Kidney epithelial cell (primary cell): Measurements from ENCODE around the gene ZCCHC24. TPM values are rescaled to one million over a fixed set of nuclear protein-coding genes. Genes with fewer than 3 reads are reported as not detected.

ENCODE experiments used
- DNase-seq: peaks from one replicate; pipeline ENCODE4 v3.0.0-alpha.2; 2010; ENCODE audit warnings: low read depth
- H3K27me3 ChIP-seq: 2 replicates; pipeline ENCODE4 v1.6.0; 2011; ENCODE audit warnings: low read length; ENCODE audit not compliant: control insufficient read depth, insufficient read depth
- H3K36me3 ChIP-seq: 2 replicates; pipeline ENCODE4 v1.5.1; 2011; ENCODE audit warnings: low read length; ENCODE audit not compliant: control insufficient read depth, insufficient read depth
- H3K4me3 ChIP-seq: 2 replicates; pipeline ENCODE4 v1.5.1; 2011; ENCODE audit warnings: low read depth, mild to moderate bottlenecking, control low read depth, low read length
- total RNA-seq: library from RNA; depleted of rRNA; stranded (reverse); fragments of >200 nt; gene quantifications from 2 replicates; pipeline ENCODE4 v1.2.3, GENCODE V29; 2015
- TF ChIP-seq, protein P1 (sequence below): IDR thresholded peaks from 2 replicates; pipeline ENCODE4 v1.5.1; 2011; ENCODE audit warnings: mild to moderate bottlenecking, moderate library complexity, low read length, control low read depth, inconsistent platforms; ENCODE audit not compliant: insufficient read depth, poor library complexity, severe bottlenecking

ZCCHC24 gene
- total RNA-seq, 1 donor from 2014 or later = 6.2 TPM

- TF ChIP-seq, protein P1, sequence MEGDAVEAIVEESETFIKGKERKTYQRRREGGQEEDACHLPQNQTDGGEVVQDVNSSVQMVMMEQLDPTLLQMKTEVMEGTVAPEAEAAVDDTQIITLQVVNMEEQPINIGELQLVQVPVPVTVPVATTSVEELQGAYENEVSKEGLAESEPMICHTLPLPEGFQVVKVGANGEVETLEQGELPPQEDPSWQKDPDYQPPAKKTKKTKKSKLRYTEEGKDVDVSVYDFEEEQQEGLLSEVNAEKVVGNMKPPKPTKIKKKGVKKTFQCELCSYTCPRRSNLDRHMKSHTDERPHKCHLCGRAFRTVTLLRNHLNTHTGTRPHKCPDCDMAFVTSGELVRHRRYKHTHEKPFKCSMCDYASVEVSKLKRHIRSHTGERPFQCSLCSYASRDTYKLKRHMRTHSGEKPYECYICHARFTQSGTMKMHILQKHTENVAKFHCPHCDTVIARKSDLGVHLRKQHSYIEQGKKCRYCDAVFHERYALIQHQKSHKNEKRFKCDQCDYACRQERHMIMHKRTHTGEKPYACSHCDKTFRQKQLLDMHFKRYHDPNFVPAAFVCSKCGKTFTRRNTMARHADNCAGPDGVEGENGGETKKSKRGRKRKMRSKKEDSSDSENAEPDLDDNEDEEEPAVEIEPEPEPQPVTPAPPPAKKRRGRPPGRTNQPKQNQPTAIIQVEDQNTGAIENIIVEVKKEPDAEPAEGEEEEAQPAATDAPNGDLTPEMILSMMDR = no peak
- H3K36me3 ChIP-seq = no peaks in the 10 kb centered on the region
- no peak for DNase-seq
- no peak overlapping the region for H3K4me3 ChIP-seq
- H3K27me3 ChIP-seq = peaks cover 2% of the 10 kb centered on the region
These were observed 8.0 kb upstream of the ZCCHC24 start for GRCh38 chr10:79453392-79453791.

DNA sequence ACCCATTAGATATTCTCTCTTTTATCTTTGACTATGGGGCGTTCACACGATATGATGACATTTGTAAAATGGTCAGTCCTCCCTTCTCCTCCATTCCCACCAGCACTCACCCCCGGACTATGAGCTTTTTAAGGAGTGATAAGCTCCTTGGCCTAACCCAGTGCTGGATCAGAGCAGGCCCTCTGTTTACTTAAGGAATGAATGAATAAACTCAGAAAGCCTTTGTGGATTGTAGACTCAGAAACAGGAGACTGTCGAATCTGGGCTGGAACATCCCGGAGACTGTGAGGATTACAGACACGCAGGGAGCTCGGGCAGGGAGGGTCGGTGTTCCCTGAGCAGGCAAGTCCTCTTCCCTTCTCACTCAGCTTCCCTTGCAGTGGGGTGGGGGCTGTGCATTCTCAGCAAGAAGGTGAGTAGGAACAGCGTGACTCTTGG lies 6.8 kb upstream of the ZCCHC24 start:
- H3K36me3 ChIP-seq = no peaks in the 10 kb centered on the region
- peaks cover 2% of the 10 kb centered on the region for H3K27me3 ChIP-seq
- TF ChIP-seq, protein P1 = no peak
- H3K4me3 ChIP-seq = no peak overlapping the region
- DNase-seq = no peak

DNA sequence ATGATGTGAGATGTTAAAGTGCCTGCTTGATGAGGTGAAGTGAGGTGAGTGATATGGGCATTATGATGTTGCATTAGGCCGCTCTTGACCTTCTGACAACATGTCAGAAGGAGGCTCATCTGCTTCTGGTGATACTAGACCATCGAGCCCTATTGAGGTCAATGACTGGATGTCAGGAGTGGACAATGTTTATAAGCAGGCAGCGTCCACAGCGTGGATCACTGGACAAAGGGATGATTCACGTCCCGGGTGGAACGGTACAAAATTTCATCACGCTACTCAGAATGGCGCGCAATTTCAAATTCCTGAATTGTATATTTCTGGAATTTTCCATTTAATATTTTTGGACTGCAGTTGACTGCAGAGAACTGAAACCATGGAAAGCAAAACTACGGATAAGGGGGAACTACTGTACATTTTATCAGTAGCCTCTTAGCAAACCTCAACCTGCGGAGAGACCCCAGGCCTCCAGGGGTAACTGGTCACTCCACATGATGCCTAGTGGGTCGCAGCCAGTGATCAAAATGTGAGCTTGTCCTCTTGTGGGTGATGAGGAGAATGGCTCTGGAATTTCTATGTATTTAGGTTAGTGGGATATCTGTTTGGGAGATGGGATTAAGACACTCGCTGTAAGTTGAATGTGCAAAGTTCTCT lies 5.7 kb upstream of the ZCCHC24 start:
- Histone ChIP-seq H3K36me3 (no peaks in the 10 kb centered on the region), H3K27me3 (peaks cover 2% of the 10 kb centered on the region), H3K4me3 (no peak overlapping the region)
- TF ChIP-seq, protein P1 = no peak
- DNase-seq = no peak

DNA sequence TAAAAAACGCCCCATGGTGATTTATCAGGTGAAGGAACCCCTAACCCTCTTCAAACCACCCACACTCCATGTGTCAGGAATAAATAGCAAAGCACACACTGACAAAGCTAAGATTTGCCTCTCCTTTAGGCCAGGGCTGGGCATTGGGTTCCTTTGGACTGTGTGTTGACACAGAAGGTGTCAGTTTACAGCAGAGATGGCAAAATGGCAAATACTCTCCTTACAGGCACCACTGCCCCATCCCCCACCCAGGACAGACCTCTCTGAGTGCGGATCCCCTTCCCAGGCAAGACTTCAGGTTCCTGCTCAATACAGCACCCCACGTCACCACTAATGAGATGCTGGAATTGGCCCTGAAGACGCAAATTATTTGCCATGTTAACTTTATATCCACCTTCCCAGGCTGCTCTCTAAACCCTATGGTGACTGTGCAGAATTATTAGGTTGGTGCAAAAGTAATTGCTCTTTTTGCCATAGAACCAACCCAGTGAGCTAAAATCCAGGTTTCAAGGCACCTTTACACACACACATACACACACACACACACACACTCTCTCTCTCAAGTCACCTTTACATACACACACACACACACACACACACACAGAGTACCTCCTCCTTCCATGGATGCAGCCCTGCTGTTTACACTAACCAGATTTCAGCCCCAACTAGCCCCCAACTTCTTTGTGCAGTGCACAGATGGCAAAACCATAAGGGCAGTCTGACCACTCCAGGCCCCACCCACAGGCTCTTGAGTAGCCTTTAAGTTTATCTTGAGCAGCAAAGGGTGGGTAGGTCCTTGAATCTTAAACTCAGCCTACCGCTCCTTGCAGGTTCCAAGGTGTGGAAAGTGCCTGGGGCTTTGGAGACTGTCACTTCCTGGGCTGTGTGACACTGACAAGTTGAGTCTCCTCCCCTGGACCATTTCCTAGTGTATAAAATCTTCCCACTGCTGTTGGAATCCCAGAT lies 4.0 kb upstream of the ZCCHC24 start:
- no peaks in the 10 kb centered on the region for H3K36me3 ChIP-seq
- TF ChIP-seq, protein P1 = no peak
- H3K27me3 ChIP-seq = peaks cover 2% of the 10 kb centered on the region
- no peak overlapping the region for H3K4me3 ChIP-seq
- no peak for DNase-seq

DNA sequence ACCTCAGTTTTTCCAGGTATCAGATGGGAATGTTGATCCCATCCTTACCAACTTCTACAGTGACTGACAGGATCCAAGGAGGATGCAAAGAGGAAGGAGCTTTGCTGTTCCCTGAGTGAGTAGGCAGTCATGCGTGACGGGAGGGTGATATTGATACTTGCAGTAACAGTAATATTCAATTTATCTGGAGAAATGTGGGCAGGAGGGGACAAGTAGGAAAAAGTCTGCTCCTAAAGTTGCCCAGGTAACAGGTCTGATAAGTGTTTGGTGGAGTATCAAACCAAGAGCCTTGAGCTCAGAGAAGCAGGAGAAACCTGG lies 3.3 kb upstream of the ZCCHC24 start:
- Histone ChIP-seq H3K27me3 (no peaks in the 10 kb centered on the region), H3K4me3 (no peak overlapping the region), H3K36me3 (no peaks in the 10 kb centered on the region)
- no peak for DNase-seq
- TF ChIP-seq, protein P1 = no peak
